HCT116 (cell line): Measurements from ENCODE around the gene SLC2A9. TPM values are rescaled to one million over a fixed set of nuclear protein-coding genes. Genes with fewer than 3 reads are reported as not detected.

Source experiments
- ATAC-seq: fragments of 200-7000 bp; cut with Tn5 transposase; 2 replicates; pipeline ENCODE4 v1.9.1; 2020; ENCODE audit warnings: mild to moderate bottlenecking, moderate library complexity
- BruUV-seq: library from RNA; stranded (reverse); fragments of 400-500 nt; replicated peaks from 2 replicates; lab custom pipeline; 2021; lab: Mats Ljungman, UMichigan
- CTCF ChIA-PET: fragments of 300-600 bp; sonication (Branson Sonifier 250); formaldehyde crosslinking; loops from one replicate; lab custom pipeline; 2021; ENCODE audit warnings: antibody characterized with exemption; lab: Charles Lee
- POLR2A ChIA-PET: fragments of 300-600, 350-600 bp; sonication (Branson Sonifier 250); formaldehyde crosslinking; loops from one replicate; lab custom pipeline; 2021; ENCODE audit warnings: antibody characterized with exemption; lab: Charles Lee
- RAD21 ChIA-PET, 2 experiments: fragments of 300-600 bp; sonication (Branson Sonifier 250); formaldehyde crosslinking; loops; one replicate each; lab custom pipeline; 2023; ENCODE audit warnings: low total read pairs in 2 of 2; ENCODE audit not compliant: uncharacterized antibody in 2 of 2, unreplicated experiment in 2 of 2, low non-redundant PET in 1 of 2; lab: Charles Lee
- DNase-seq: peaks from one replicate; pipeline ENCODE4 v3.0.0-alpha.2; 2010; ENCODE audit warnings: low read depth, low spot score
- H2AFZ ChIP-seq: fragments of 200-600 bp; shearing (Covaris generic), sonication (generic); 2 replicates; pipeline ENCODE4 v1.6.1; 2017; ENCODE audit warnings: low read depth, mixed run types, mixed read lengths, antibody characterized with exemption, low read length; ENCODE audit not compliant: poor library complexity, severe bottlenecking
- H3K27ac ChIP-seq: 2 replicates; pipeline ENCODE4 v1.5.1; 2012; ENCODE audit warnings: low read depth, low read length
- H3K27me3 ChIP-seq: fragments of 200-600 bp; sonication (generic); 2 replicates; pipeline ENCODE4 v1.6.1; 2016; ENCODE audit warnings: mixed run types, low read length, mixed read lengths; ENCODE audit not compliant: insufficient read depth
- H3K36me3 ChIP-seq, 2 experiments: fragments of 200-500 bp in 1 of 2; fragments of 200-600 bp in 1 of 2; sonication (Bioruptor generic) in 1 of 2; sonication (generic) in 1 of 2; 2 replicates each; pipeline versions ENCODE4 v1.5.1 to v1.6.1; 2014 to 2016; ENCODE audit warnings: low read length in 2 of 2, inconsistent platforms in 1 of 2, mixed read lengths in 1 of 2, mixed run types in 1 of 2; ENCODE audit not compliant: insufficient read depth in 2 of 2, control insufficient read depth in 1 of 2
- H3K4me1 ChIP-seq, 2 experiments: fragments of 200-600 bp in 1 of 2; sonication (generic) in 1 of 2; 2 replicates each; pipeline versions ENCODE4 v1.5.1 to v1.6.1; 2012 to 2017; ENCODE audit warnings: low read length in 2 of 2, inconsistent platforms in 1 of 2, mild to moderate bottlenecking in 1 of 2, mixed read lengths in 1 of 2, mixed run types in 1 of 2, moderate library complexity in 1 of 2; ENCODE audit not compliant: insufficient read depth in 2 of 2, control insufficient read depth in 1 of 2
- H3K4me2 ChIP-seq: fragments of 200-600 bp; sonication (generic); 2 replicates; pipeline ENCODE4 v1.6.1; 2017; ENCODE audit warnings: mixed run types, low read length, mixed read lengths
- H3K4me3 ChIP-seq, 2 experiments: fragments of 200-600 bp in 1 of 2; sonication (generic) in 1 of 2; replicated peaks in 1 of 2; 2 replicates each; pipeline ENCODE4 v1.5.1; 2011 to 2016; ENCODE audit warnings: low read length in 2 of 2, control low read depth in 1 of 2, low read depth in 1 of 2, mild to moderate bottlenecking in 1 of 2, mixed read lengths in 1 of 2, mixed run types in 1 of 2
- H3K79me2 ChIP-seq: fragments of 200-600 bp; sonication (generic); 2 replicates; pipeline ENCODE4 v1.6.1; 2017; ENCODE audit warnings: mild to moderate bottlenecking, mixed run types, low read length, moderate library complexity, mixed read lengths; ENCODE audit not compliant: insufficient read depth
- H3K9ac ChIP-seq: fragments of 200-600 bp; sonication (generic); 2 replicates; pipeline ENCODE4 v1.6.1; 2016; ENCODE audit warnings: low read length, mixed read lengths
- H3K9me2 ChIP-seq: fragments of 200-600 bp; sonication (generic), shearing (Covaris generic); 2 replicates; pipeline ENCODE4 v1.6.1; 2017; ENCODE audit warnings: mixed run types, mild to moderate bottlenecking, moderate library complexity; ENCODE audit not compliant: insufficient read depth
- H3K9me3 ChIP-seq, 2 experiments: fragments of 200-500 bp in 1 of 2; fragments of 200-600 bp in 1 of 2; sonication (Bioruptor generic) in 1 of 2; sonication (generic) in 1 of 2; 2 replicates each; pipeline ENCODE4 v1.6.1; 2014 to 2017; ENCODE audit warnings: low read length in 2 of 2, mixed read lengths in 2 of 2, inconsistent platforms in 1 of 2, low read depth in 1 of 2, mild to moderate bottlenecking in 1 of 2, mixed run types in 1 of 2, moderate library complexity in 1 of 2; ENCODE audit not compliant: control insufficient read depth in 1 of 2, insufficient read depth in 1 of 2
- H4K20me1 ChIP-seq: fragments of 200-600 bp; sonication (generic), shearing (Covaris generic); 2 replicates; pipeline ENCODE4 v1.6.1; 2017; ENCODE audit warnings: mixed run types, mild to moderate bottlenecking, moderate library complexity; ENCODE audit not compliant: insufficient read depth
- ATF3 ChIP-seq: IDR thresholded peaks from 2 replicates; pipeline ENCODE4 v1.6.1; 2012
- CBX3 ChIP-seq: IDR thresholded peaks from 2 replicates; pipeline ENCODE4 v1.6.1; 2012; ENCODE audit warnings: low read depth
- EZH2 ChIP-seq: fragments of 200-600 bp; sonication (generic); IDR thresholded peaks from 2 replicates; pipeline ENCODE4 v1.6.1; 2017; ENCODE audit warnings: antibody characterized with exemption, mixed run types
- EZH2phosphoT487 ChIP-seq: fragments of 200-600 bp; IDR thresholded peaks from 2 replicates; pipeline ENCODE4 v1.6.1; 2018; ENCODE audit warnings: antibody characterized with exemption, borderline replicate concordance
- FOSL1 ChIP-seq: IDR thresholded peaks from 2 replicates; pipeline ENCODE4 v1.6.1; 2012; ENCODE audit warnings: low read depth
- JUND ChIP-seq: IDR thresholded peaks from 2 replicates; pipeline ENCODE4 v1.6.1; 2012
- POLR2A ChIP-seq: IDR thresholded peaks from 2 replicates; pipeline ENCODE4 v1.7.0; 2011; ENCODE audit warnings: borderline replicate concordance; ENCODE audit not compliant: insufficient read depth, insufficient read length; ENCODE audit errors: extremely low read depth
- POLR2AphosphoS5 ChIP-seq: IDR thresholded peaks from 2 replicates; pipeline ENCODE4 v1.6.1; 2011; ENCODE audit warnings: mild to moderate bottlenecking, low read depth, low read length, moderate library complexity
- SP1 ChIP-seq: IDR thresholded peaks from 2 replicates; pipeline ENCODE4 v1.6.1; 2012; ENCODE audit warnings: low read depth
- TCF7L2 ChIP-seq: IDR thresholded peaks from 2 replicates; pipeline ENCODE4 v1.7.0; 2011; ENCODE audit warnings: borderline replicate concordance, inconsistent platforms; ENCODE audit not compliant: insufficient read depth, insufficient read length; ENCODE audit errors: extremely low read depth
- ZBTB33 ChIP-seq: IDR thresholded peaks from 2 replicates; pipeline ENCODE4 v1.6.1; 2011; ENCODE audit warnings: mild to moderate bottlenecking, low read length, moderate library complexity; ENCODE audit not compliant: insufficient replicate concordance; ENCODE audit errors: extremely low read depth
- ZFX ChIP-seq: fragments of 450-650 bp; IDR thresholded peaks from 2 replicates; pipeline ENCODE4 v1.6.1; 2017
- intact Hi-C: fragments of 100-400 bp; cut with micrococcal nuclease; formaldehyde crosslinking; loops from 2 replicates; pipeline ENCODE4 v1.10.0; 2022
- total RNA-seq: library from RNA; stranded (reverse); gene quantifications from one replicate; pipeline ENCODE4 v1.2.1, GENCODE V29; 2021; ENCODE audit not compliant: unreplicated experiment

Gene SLC2A9
- total RNA-seq, 1 experiment from 2014 or later = 2.2 TPM

GRCh38 chr4:9893329-9894108, 127.8 kb downstream of the SLC2A9 start:
- ChIA-PET RAD21 (no interaction called here), POLR2A (no interaction called here), CTCF (no interaction called here)
- H3K27ac ChIP-seq = no peak overlapping the region
- H2AFZ ChIP-seq = no peak overlapping the region
- H3K9me3 ChIP-seq = no peaks in the 10 kb centered on the region
- BruUV-seq = no TSS peak
- H3K4me1 ChIP-seq = no peaks in the 10 kb centered on the region
- H3K27me3 ChIP-seq = no peaks in the 10 kb centered on the region
- H3K4me2 ChIP-seq = no peak overlapping the region
- intact Hi-C loops = loop anchor here (10.0 kb wide), 1 partner anchor 189 kb away; no protein-coding TSS in a partner anchor
- H3K9me2 ChIP-seq = no peaks in the 10 kb centered on the region
- DNase-seq (no peak), ATAC-seq (no peak)
- H3K4me3 ChIP-seq = no peak overlapping the region
- no peaks in the 10 kb centered on the region for H4K20me1 ChIP-seq
- no peaks in the 10 kb centered on the region for H3K36me3 ChIP-seq
- no peak for TF ChIP-seq JUND
- no peak for TF ChIP-seq ZFX
- TF ChIP-seq POLR2A = no peak
- TF ChIP-seq FOSL1 = no peak
- TF ChIP-seq SP1 = no peak
- no peak overlapping the region for H3K9ac ChIP-seq
- H3K79me2 ChIP-seq = no peaks in the 10 kb centered on the region

GRCh38 chr4:9891740-9892139, 129.6 kb downstream of the SLC2A9 start:
- Histone ChIP-seq H3K9ac (no peak overlapping the region), H3K27me3 (no peaks in the 10 kb centered on the region), H3K9me2 (no peaks in the 10 kb centered on the region), H3K4me3 (no peak overlapping the region), H3K4me1 (no peaks in the 10 kb centered on the region), H3K79me2 (no peaks in the 10 kb centered on the region), H4K20me1 (no peaks in the 10 kb centered on the region), H3K36me3 (no peaks in the 10 kb centered on the region), H3K27ac (no peak overlapping the region), H3K4me2 (no peak overlapping the region)
- no TSS peak for BruUV-seq
- RAD21 ChIA-PET = no interaction called here
- DNase-seq = no peak
- ATAC-seq = no peak
- TF ChIP-seq EZH2 = no peak
- no peak for TF ChIP-seq ZBTB33
- no peak for TF ChIP-seq FOSL1
- TF ChIP-seq TCF7L2 = no peak
- TF ChIP-seq POLR2AphosphoS5 = no peak
- TF ChIP-seq ATF3 = no peak
- TF ChIP-seq CBX3 = no peak
- no peak for TF ChIP-seq EZH2phosphoT487
- TF ChIP-seq, all 23 proteins: peak for 0
- no peak overlapping the region for H2AFZ ChIP-seq
- intact Hi-C loops = loop anchor here (10.0 kb wide), 1 partner anchor 187 kb away; no protein-coding TSS in a partner anchor
- ChIA-PET CTCF (no interaction called here), POLR2A (no interaction called here)
- no peaks in the 10 kb centered on the region for H3K9me3 ChIP-seq
